OCI-LY1 (cell line): Measurements from ENCODE around the gene QPRT.

Source experiments
- H2AFZ ChIP-seq: fragments of 200-600 bp; sonication (generic), shearing (Covaris generic); 2 replicates; pipeline ENCODE4 v1.6.0; 2014; ENCODE audit warnings: antibody characterized with exemption, mild to moderate bottlenecking, low read length
- H3F3A ChIP-seq: fragments of 200-600 bp; sonication (generic), shearing (Covaris generic); 2 replicates; pipeline ENCODE4 v1.6.0; 2014; ENCODE audit warnings: mild to moderate bottlenecking, antibody characterized with exemption, low read length, moderate library complexity; ENCODE audit not compliant: insufficient read depth
- H3K27ac ChIP-seq: fragments of 200-600 bp; sonication (generic); 2 replicates; pipeline ENCODE4 v1.5.1; 2014; ENCODE audit warnings: low read length, mixed run types, mild to moderate bottlenecking, low read depth; ENCODE audit not compliant: poor library complexity, severe bottlenecking
- H3K27me3 ChIP-seq: fragments of 200-600 bp; sonication (generic); 2 replicates; pipeline ENCODE4 v1.6.0; 2014; ENCODE audit warnings: antibody characterized with exemption, mild to moderate bottlenecking, low read length, moderate library complexity; ENCODE audit not compliant: insufficient read depth
- H3K36me3 ChIP-seq: fragments of 200-600 bp; sonication (generic); 2 replicates; pipeline ENCODE4 v1.6.1; 2014; ENCODE audit warnings: mild to moderate bottlenecking, antibody characterized with exemption, low read length, moderate library complexity, mixed read lengths; ENCODE audit not compliant: insufficient read depth
- H3K4me1 ChIP-seq: fragments of 200-600 bp; sonication (generic); 2 replicates; pipeline ENCODE4 v1.5.1; 2014; ENCODE audit warnings: mild to moderate bottlenecking, low read length, moderate library complexity; ENCODE audit not compliant: insufficient read depth, severe bottlenecking
- H3K4me2 ChIP-seq: fragments of 200-600 bp; sonication (generic), shearing (Covaris generic); 2 replicates; pipeline ENCODE4 v1.6.1; 2014; ENCODE audit warnings: low read length
- H3K4me3 ChIP-seq: fragments of 200-600 bp; sonication (generic); 2 replicates; pipeline ENCODE4 v1.5.1; 2014; ENCODE audit warnings: low read length, low read depth, mild to moderate bottlenecking, mixed read lengths; ENCODE audit not compliant: poor library complexity, severe bottlenecking
- H3K79me2 ChIP-seq: fragments of 200-600 bp; shearing (Covaris generic); 2 replicates; pipeline ENCODE4 v1.6.1; 2016; ENCODE audit warnings: mixed run types, low read length, mixed read lengths; ENCODE audit not compliant: insufficient read depth
- H3K9ac ChIP-seq: fragments of 200-600 bp; sonication (generic), shearing (Covaris generic); 2 replicates; pipeline ENCODE4 v1.6.1; 2014; ENCODE audit warnings: mild to moderate bottlenecking, low read length, mixed read lengths
- H3K9me2 ChIP-seq: fragments of 200-600 bp; sonication (generic), shearing (Covaris generic); 2 replicates; pipeline ENCODE4 v1.6.1; 2014; ENCODE audit warnings: low read depth, mild to moderate bottlenecking, low read length, mixed read lengths
- H3K9me3 ChIP-seq: fragments of 200-600 bp; shearing (Covaris generic); 2 replicates; pipeline ENCODE4 v1.6.1; 2014; ENCODE audit warnings: low read length, mixed read lengths
- H4K20me1 ChIP-seq: fragments of 200-600 bp; sonication (generic), shearing (Covaris generic); 2 replicates; pipeline ENCODE4 v1.6.0; 2016; ENCODE audit warnings: mild to moderate bottlenecking, low read length; ENCODE audit not compliant: insufficient read depth
- EZH2 ChIP-seq: fragments of 200-600 bp; sonication (generic), shearing (Covaris generic); IDR thresholded peaks from 2 replicates; pipeline ENCODE4 v1.8.0; 2017; ENCODE audit warnings: borderline replicate concordance, mixed run types, mild to moderate bottlenecking, antibody characterized with exemption, low read length, moderate library complexity, mixed read lengths
- TF ChIP-seq, protein P1 (sequence below): fragments of 200-600 bp; sonication (generic), shearing (Covaris generic); IDR thresholded peaks from 2 replicates; pipeline ENCODE4 v1.5.1; 2017; ENCODE audit warnings: mild to moderate bottlenecking, antibody characterized with exemption, low read length, moderate library complexity, mixed read lengths

Gene QPRT

DNA sequence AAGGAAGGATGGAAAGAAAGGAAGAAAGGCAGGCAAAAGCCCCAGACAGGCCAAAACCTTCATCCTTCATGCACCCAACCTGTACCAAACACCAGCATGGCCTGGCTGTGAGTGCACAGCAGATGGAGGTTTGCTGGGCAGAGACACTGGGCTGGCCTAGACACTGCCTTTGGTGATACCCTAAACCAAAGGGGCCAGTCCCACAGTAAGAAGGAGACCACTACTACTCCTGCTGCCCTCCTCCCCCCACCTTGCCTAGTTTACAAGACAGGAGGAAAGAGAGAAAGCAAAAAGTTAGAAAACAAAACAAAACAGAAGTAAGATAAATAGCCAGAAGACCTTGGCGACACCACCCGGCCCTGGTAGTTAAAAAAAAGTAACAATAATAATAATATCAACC, 19.1 kb downstream of the QPRT start:
- H2AFZ ChIP-seq = no peak overlapping the region
- no peaks in the 10 kb centered on the region for H3K9me2 ChIP-seq
- H3K9me3 ChIP-seq = peaks cover 3% of the 10 kb centered on the region; the same call in 1 of the 2 replicates
- H3K4me2 ChIP-seq = no peak overlapping the region
- H3F3A ChIP-seq = no peaks in the 10 kb centered on the region
- no peak overlapping the region for H3K9ac ChIP-seq
- H3K27me3 ChIP-seq = no peaks in the 10 kb centered on the region
- H3K27ac ChIP-seq = no peak overlapping the region
- no peak overlapping the region for H3K4me3 ChIP-seq
- no peaks in the 10 kb centered on the region for H3K79me2 ChIP-seq
- TF ChIP-seq, protein P1, sequence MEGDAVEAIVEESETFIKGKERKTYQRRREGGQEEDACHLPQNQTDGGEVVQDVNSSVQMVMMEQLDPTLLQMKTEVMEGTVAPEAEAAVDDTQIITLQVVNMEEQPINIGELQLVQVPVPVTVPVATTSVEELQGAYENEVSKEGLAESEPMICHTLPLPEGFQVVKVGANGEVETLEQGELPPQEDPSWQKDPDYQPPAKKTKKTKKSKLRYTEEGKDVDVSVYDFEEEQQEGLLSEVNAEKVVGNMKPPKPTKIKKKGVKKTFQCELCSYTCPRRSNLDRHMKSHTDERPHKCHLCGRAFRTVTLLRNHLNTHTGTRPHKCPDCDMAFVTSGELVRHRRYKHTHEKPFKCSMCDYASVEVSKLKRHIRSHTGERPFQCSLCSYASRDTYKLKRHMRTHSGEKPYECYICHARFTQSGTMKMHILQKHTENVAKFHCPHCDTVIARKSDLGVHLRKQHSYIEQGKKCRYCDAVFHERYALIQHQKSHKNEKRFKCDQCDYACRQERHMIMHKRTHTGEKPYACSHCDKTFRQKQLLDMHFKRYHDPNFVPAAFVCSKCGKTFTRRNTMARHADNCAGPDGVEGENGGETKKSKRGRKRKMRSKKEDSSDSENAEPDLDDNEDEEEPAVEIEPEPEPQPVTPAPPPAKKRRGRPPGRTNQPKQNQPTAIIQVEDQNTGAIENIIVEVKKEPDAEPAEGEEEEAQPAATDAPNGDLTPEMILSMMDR = no peak
- no peak for TF ChIP-seq EZH2
- H3K36me3 ChIP-seq = peaks cover 22% of the 10 kb centered on the region
- H4K20me1 ChIP-seq = no peaks in the 10 kb centered on the region
- peaks cover 37% of the 10 kb centered on the region for H3K4me1 ChIP-seq

DNA sequence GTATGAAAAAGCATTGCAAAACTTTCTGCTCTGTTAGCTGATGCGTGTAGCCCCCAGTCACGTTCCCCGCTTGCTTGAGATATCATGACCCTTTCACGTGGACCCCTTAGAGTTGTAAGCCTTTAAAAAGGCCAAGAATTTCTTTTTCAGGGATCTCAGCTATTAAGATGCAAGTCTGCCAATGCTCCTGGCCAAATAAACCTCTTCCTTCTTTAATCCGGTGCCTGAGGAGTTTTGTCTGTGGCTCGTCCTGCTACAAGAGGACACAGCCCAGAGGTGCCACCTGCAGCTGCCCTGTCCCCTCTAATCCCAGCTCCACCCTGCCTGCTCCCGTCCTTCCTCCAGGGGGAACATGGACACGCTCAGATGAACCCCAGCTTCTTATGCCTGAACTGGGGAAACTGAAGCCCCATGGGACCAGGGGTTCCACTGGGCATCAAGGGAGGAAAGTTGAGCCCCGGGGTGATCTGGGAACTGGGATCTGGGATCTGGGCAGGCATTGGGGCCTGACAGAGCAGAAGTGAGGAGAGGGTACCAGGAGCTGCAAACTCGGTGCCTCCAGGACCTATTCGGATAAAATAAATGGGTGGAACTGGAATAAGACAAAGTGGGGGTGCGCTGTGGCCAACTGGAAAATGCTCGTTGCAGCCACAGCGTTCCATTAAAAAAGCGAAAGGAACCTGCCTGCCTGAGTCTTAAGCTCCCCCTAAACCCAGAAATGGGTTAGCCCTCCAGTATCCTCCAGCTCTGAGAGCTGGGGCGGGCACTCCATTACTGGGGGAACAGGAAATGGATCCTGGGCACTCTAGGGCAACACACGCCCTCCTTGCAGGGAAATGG, 19.7 kb downstream of the QPRT start:
- Histone ChIP-seq H3K4me2 (no peak overlapping the region), H3K9me3 (peaks cover 3% of the 10 kb centered on the region; the same call in 1 of the 2 replicates), H3F3A (no peaks in the 10 kb centered on the region), H2AFZ (no peak overlapping the region), H3K27me3 (no peaks in the 10 kb centered on the region), H3K36me3 (peaks cover 22% of the 10 kb centered on the region), H3K9ac (no peak overlapping the region), H3K9me2 (no peaks in the 10 kb centered on the region), H4K20me1 (no peaks in the 10 kb centered on the region), H3K4me1 (peaks cover 39% of the 10 kb centered on the region), H3K27ac (no peak overlapping the region), H3K79me2 (no peaks in the 10 kb centered on the region), H3K4me3 (no peak overlapping the region)
- TF ChIP-seq EZH2 = no peak
- TF ChIP-seq, protein P1 = no peak

GRCh38 chr16:29699324-29700219, 20.6 kb downstream of the QPRT start:
- H3K4me2 ChIP-seq = no peak overlapping the region
- no peak overlapping the region for H3K4me3 ChIP-seq
- peaks cover 3% of the 10 kb centered on the region; the same call in 1 of the 2 replicates for H3K9me3 ChIP-seq

More at GRCh38 chr16:29699324-29700219, 20.6 kb downstream of the QPRT start:
- Histone ChIP-seq H2AFZ (no peak overlapping the region), H3K9ac (no peak overlapping the region), H3K4me1 (peaks cover 31% of the 10 kb centered on the region), H3K79me2 (no peaks in the 10 kb centered on the region), H3K27me3 (no peaks in the 10 kb centered on the region), H3K36me3 (peaks cover 22% of the 10 kb centered on the region), H4K20me1 (no peaks in the 10 kb centered on the region), H3K9me2 (no peaks in the 10 kb centered on the region), H3F3A (no peaks in the 10 kb centered on the region), H3K27ac (peak overlapping the region; percentile 12)
- no peak for TF ChIP-seq EZH2
- TF ChIP-seq, protein P1 = no peak
